H1 (cell line): Measurements from ENCODE around the gene SPATA6L. TPM values are rescaled to one million over a fixed set of nuclear protein-coding genes. Genes with fewer than 3 reads are reported as not detected.

ENCODE experiments used
- ASH2L ChIP-seq: fragments of 200-600, 300-600 bp; sonication (generic); IDR thresholded peaks from one replicate; pipeline ENCODE4 v1.7.1; 2017; ENCODE audit warnings: low read length
- polyA plus RNA-seq, 7 experiments: library from polyadenylated mRNA; depleted of rRNA in 3 of 7; stranded (reverse) in 5 of 7; unstranded in 2 of 7; fragments of >200 nt in 5 of 7; fragments of 200-250 nt in 2 of 7; gene quantifications; 1 replicate in 5 of 7; 2 replicates in 1 of 7; 4 replicates in 1 of 7; pipeline versions ENCODE4 v1.2.1 to v1.2.3, GENCODE V29; 2011 to 2013; ENCODE audit warnings: missing spikeins in 2 of 7, mixed read lengths in 2 of 7
- total RNA-seq: library from RNA; stranded (reverse); fragmentation: NEBNext Ultra II Directional; extraction: Animal tissue kit (Norgen Biotek cat#: 25700); gene quantifications from 2 replicates; pipeline ENCODE4 v1.2.1, GENCODE V29; 2021

Gene SPATA6L
- total and polyA plus RNA-seq, 2 of the 8 experiments (the other 6 are each of a cell fraction or from before 2014, with no cell fraction given): 0.57 to 1.1 TPM

- no peak for TF ChIP-seq ASH2L
- TF ChIP-seq, all 59 proteins: peak for 0
Measured at GRCh38 chr9:4630836-4631235, 35.4 kb downstream of the SPATA6L start (continued).
